ENCODE measurements around the gene CR1L.

DNA sequence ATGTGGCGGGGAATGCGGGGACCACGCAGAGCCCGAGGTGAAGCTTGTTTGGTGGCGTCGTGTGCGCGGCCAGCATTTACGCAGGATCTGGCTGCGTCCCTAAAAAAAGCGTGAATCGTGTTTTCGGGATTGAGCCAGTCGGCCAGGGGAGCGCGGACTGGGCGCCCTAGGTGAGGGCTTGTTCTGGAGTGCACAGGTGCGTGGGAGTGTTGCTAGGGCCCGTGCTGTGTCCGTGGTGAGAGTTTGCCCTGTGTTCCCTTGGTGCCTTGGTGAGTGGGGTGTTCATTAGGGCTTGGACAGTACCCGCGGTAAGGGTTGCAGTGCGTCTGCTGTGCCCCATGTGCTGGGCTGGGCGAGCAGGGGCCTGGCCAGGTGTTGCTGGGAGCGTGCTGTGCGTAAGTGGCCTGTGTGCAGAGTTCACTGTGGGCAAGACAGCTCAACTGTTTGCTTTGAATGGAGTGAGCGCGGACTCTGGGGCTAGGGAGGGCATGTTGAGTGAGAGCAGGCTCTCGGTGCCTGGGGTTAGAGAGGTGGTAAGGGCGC lies 107.6 kb downstream of the CR1L start:
- TF ChIP-seq CTCF (conservative IDR thresholded peaks at IDR 0.05; ENCODE audit: low read depth, low read length): no peak
- TF ChIP-seq EZH2 (IDR thresholded peaks at IDR 0.05; ENCODE audit: borderline replicate concordance, low read depth, low read length, poor library complexity, severe bottlenecking): no peak

Data from A673 (cell line).